PFSK-1 (cell line): ENCODE data around the gene CFAP206.

Experiments used
- FOXP2 ChIP-seq: optimal IDR thresholded peaks from 2 replicates; pipeline ENCODE3; 2011; ENCODE audit warnings: borderline replicate concordance, control low read depth, inconsistent platforms; ENCODE audit not compliant: insufficient read depth; ENCODE audit errors: extremely low read length, extremely low read depth
- POLR2AphosphoS5 ChIP-seq: IDR thresholded peaks from 2 replicates; pipeline ENCODE4 v1.6.1; 2012; ENCODE audit warnings: low read depth, mild to moderate bottlenecking, control low read depth, low read length, moderate library complexity
- REST ChIP-seq, 2 experiments: IDR thresholded peaks; 2 replicates each; pipeline versions ENCODE4 v1.6.1 to v1.8.0; 2011 to 2012; ENCODE audit warnings: low read depth in 2 of 2, low read length in 2 of 2, control low read depth in 1 of 2, inconsistent platforms in 1 of 2, mild to moderate bottlenecking in 1 of 2, moderate library complexity in 1 of 2; ENCODE audit not compliant: insufficient read depth in 1 of 2
- SIN3A ChIP-seq: IDR thresholded peaks from 2 replicates; pipeline ENCODE4 v1.6.1; 2012; ENCODE audit warnings: mild to moderate bottlenecking, low read length, moderate library complexity, borderline replicate concordance; ENCODE audit not compliant: insufficient read depth
- TAF1 ChIP-seq: IDR thresholded peaks from 2 replicates; pipeline ENCODE4 v1.6.1; 2012; ENCODE audit warnings: low read length, control low read depth, borderline replicate concordance; ENCODE audit not compliant: insufficient read depth

GRCh38 chr6:87393026-87393622 is 14.6 kb upstream of the CFAP206 start:
- TF ChIP-seq TAF1 = no peak
- TF ChIP-seq REST (IDR thresholded peaks at IDR 0.05; ENCODE audit: insufficient read depth in 1 of 2, low read depth in 2 of 2, low read length in 2 of 2) = no peak
- no peak for TF ChIP-seq POLR2AphosphoS5
- TF ChIP-seq FOXP2 = no peak
- no peak for TF ChIP-seq SIN3A
